GM12872 (cell line): ENCODE data around the gene PLGRKT.
A peak's percentile ranks its signal among the peaks of the same experiment; 100 is the strongest.

Experiments used
- CTCF ChIP-seq: IDR thresholded peaks from 3 replicates; pipeline ENCODE4 v1.5.1; 2011; ENCODE audit warnings: low read depth, mild to moderate bottlenecking, low read length, moderate library complexity; ENCODE audit not compliant: insufficient read depth

The PLGRKT gene

DNA sequence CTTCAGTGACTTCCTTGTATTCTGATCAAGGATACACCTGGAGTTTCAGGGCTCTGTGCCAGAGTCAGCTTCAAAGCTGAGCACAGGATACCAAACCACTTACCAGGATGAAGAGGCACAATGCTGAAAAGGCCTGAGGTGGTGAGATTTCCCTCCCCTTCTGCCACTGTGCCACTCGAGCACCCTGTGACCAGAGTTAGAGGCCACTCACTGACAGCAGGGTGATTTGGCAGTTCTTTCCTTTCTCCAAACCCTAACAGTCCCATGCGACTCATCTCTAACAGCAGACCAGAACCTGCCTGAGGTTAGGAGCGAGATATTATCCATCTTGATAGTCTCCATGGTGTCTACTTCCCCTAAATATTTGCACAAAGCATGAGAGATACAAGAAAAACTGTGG lies 1.8 kb downstream of the PLGRKT start:
- TF ChIP-seq CTCF = no peak

DNA sequence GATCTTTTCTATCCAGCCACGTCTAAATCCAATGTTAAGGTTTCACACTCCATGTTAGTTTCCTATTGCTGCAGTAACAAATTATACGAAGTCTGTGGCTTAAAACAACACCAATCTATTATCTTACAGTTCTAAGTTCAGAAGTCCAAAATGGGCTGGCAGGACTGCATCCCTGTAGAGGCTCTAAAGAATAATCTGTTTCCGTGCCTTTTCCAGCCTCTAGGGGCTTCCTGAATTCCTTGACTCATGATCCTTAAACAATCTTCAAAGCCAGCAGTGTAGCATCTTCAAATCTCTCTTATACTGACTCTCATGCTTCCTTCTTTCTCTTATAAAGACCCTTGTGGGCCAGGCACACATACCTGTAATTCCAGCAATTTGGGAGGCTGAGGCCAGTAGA lies 6.8 kb downstream of the PLGRKT start:
- TF ChIP-seq CTCF = no peak

DNA sequence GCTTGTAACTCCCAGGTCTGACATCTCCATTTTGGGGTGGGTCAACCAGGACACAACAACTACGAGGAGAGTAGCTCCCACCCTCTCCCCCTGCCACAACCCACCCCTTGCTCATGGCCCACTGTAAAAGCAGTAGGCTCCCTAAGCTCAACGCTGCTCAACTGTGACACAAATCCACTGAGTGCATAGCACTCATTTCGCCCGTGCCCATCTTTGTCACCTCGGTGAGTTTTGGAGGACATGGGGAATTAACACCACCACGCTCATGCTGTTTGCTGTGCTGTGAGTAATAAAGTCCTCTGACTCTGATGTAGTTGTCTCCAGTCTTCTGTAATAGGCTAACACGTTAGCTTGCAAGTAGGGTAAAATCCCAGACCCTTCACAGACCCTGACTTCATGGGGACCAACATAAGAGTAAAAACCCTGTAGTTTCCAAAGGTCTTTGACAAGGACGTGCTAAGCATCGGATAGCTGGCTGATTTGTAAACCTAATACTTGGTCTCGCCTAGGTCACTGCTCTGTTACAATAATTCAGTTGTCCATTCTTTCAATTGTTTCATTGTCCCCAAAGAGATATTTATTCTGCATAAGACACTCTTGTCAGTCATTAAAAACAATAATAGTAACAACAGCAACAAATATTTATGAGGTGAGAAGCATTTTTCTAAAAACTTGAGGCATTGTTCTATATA lies 7.7 kb downstream of the PLGRKT start:
- no peak for TF ChIP-seq CTCF

- TF ChIP-seq CTCF = no peak
Observed at GRCh38 chr9:5428794-5429528, 8.8 kb downstream of the PLGRKT start.

GRCh38 chr9:5428172-5428571 lies 9.6 kb downstream of the PLGRKT start:
- no peak for TF ChIP-seq CTCF

DNA sequence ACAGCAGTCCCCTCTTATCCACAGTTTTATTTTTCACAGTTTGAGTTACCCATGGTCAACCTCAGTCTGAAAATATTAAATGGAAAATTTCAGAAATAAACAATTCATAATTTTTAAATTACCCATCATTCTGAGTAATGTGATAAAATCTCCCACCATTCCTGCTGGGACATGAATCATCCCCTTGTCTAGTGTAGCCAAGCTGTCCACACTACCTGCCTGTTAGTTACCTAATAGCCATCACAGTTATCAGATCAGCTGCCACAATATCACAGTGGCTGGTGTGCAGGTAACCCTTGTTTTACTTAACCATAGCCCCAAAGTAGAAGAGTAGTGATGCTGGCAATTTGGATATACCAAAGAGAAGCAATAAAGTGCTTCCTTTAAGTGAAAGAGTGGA lies 10.7 kb downstream of the PLGRKT start:
- TF ChIP-seq CTCF = no peak

DNA sequence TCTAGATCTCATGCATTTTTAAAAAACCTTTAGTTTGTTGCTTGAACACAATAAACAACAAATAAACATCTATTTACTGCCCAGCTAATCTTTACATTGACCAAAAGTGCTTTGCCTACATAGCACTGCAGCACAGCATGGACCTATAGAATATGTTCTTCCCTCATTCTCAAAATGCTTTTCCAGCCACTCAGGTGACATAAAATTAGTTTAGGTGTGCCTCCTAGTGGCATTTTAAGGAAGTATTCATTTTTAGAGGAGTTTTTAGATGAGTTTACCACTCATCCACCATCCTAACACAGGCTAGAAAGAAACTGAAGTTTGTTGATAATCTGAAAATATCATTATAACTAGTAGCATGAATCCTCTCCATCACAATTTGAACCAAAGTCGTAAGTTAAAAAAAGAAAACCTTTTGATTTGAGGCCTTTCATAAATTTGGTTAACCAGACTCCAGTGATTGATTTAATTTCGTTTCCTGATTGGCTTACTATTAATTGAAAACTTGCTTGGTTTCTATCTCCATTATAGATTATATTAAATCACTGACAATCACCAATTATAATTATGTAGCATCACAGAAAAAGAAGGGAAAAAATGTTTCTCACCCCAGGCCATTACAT lies 12.6 kb downstream of the PLGRKT start:
- TF ChIP-seq CTCF = peak; percentile 53
